GM21717 (cell line): Measurements from ENCODE around the gene LONRF3.
"Not testable (repeated sequence)": the region's sequence is repeated elsewhere in the genome, so short reads cannot be mapped to it uniquely, and the experiment has no call there.

Experiments
- ATAC-seq: cut with Tn5 transposase; IDR thresholded peaks from one replicate; pipeline ENCODE4 v1.9.1; 2021; ENCODE audit warnings: mild to moderate bottlenecking, moderate library complexity; ENCODE audit not compliant: unreplicated experiment

The LONRF3 gene

DNA sequence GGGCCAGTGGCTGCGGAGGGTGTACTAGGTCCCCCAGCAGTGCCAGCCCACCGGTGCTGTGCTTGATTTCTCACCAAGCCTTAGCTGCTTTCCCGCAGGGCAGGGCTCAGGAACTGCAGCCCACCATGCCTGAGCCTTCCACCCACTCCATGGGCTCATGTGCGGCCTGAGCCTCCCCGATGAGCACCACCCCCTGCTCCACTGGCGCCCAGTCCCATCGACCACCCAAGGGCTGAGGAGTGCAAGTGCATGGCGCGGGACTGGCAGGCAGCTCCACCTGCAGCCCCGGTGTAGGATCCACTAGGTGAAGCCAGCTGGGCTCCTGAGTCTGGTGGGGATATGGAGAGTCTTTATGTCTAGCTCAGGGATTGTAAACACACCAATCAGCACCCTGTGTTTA is 55.2 kb downstream of the LONRF3 start:
- ATAC-seq = not testable (repeated sequence)

DNA sequence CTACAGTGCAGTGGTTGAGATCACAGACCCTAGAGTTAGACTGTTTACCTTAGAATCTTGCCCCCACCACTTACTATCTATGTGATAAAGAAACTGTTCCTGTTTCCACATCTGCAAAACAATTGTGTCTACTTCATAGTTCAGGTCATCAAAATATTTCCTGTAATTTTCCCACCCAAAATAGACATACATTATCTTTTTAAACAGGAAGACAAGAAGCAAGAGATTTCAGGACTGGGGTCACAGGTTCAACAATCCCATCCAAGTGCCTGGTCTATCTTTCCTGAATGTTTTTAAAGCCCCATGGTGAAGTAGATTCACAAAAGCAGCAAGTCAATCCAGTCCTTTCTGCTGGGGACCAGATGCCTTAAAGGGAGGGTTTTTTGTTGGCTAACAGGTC is 56.6 kb downstream of the LONRF3 start:
- no peak for ATAC-seq

DNA sequence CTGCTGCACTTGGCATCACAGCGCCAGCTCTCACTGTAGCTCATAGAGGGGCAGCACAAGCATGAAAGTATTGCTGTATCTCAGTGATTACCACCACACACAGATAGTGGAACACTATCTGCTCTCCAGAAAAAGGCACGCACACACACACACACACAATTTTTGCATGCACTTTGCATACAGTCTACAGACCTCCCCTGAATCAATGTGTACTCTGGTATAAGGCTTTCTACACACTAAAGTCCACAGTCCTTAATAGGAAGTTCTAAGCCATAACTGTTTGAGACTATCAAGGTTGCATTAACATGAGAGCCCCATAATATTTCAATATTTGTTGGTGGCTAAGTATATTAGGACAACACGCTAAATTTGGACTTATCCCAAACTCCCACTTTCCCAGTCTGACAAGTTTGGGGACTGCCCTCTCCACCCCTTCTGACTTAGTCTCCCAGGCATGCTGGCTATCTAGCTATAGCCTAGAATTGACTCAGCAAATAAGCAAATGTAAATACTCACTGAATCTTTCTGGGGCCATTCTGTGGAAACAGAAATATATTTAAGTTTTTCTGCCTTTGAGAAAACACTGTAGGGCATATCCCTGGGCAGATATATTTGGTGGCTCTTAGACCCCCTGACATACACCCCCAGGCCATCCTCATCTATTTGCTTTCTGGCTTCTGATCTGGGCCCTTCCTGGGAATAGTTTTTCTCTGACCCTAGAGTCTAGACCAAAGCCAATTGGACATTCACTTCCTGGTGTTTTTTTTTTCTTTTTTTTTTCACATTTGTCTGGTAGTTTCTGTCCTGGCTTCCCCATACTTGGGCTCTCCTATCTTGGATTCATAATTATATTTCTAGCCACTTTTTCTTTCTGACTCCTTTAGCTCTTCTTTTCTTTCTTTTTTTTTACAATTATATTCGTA is 62.0 kb downstream of the LONRF3 start:
- no peak for ATAC-seq

DNA sequence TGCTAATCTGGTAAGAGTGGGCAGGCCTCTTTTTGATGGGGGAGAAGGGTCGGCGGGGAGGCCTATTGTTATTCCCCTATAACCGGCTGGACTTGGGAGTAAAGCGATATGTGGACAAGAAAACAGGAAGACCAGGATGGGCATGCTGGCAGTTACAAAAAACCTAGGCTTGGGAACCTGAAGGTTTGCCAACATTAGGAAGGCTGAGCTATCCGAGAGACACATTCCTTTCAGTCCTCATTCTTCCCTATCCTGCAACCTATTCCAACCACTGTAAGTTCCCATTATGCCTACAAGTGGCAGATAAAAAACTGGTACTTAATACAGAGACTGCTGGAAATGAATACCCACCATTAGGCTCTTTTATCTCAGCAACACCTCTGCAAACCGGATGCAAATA is 66.0 kb downstream of the LONRF3 start:
- ATAC-seq = no peak

DNA sequence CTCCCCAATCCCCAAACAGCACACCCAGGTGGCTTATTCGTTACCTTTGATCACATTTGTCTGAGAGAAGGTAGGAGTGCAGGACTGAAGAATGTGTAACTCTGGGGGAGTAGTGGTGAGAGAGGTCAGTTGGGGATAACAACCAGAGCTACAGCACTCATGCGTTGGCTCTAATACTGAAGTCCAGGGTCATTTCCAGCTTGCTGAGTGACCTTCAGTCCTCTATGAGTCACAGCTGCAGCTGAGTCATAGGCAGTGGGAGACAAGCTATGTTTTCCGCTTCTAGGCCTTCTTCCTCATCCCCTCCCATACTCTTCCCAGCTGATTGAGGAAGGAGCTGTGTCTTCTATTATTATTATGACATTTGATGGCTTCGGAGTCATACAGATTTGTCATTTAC is 66.8 kb downstream of the LONRF3 start:
- no peak for ATAC-seq

DNA sequence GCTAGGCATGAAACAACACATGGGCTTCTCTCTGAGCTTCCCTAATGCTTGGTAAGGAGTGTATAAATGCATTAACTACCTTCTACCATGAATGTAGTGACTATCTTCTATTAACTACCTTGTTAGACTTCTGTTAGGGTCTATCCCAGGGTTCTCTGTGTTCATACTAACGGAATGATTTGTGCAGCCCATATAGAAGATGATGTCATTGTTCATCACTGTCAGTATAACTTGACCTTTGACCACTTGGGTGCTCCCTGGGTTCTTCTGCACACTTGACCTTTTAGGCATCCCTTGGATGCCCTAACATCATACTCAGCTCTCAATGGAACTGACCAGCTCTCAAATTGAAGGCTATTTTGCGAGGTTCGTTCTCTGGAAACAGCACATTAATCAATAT is 67.6 kb downstream of the LONRF3 start:
- no peak for ATAC-seq

DNA sequence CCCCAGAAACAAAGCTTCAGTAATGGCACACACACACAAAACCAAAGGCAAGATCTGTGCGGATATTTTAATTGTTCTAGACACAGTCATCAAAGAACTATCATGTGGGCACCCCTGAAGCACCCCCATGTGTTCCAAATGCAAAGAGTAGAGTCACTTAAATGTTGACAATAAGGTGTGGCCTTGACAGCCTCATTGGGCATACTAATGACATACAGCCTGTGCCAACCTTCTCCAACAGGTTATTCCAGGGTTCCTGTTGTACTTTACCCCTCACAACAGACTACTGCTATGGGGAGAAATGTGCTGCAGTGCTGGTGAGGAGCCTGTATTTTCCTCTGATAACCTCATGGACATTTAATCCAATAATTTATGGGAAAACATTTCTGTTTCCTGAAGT is 68.6 kb downstream of the LONRF3 start:
- ATAC-seq = no peak

DNA sequence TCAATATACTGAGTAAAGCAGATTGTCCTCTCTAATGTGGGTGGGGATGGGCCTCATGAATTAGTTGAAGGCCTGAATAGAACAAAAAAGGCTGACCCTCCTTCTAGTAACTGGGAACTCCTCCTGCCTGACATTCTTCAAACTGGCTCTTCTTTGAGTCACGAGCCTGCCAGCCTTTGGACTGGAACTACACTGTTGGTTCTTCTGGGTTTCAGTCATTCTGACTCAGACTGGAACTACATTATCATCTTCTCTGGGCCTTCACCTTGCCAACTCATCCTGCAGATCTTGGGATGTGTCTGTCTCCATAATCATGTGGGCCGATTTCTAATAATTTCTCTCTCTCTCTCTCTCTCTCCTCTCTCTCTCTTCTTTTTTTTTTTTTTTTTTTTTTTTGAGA is 71.5 kb downstream of the LONRF3 start:
- ATAC-seq = no peak

DNA sequence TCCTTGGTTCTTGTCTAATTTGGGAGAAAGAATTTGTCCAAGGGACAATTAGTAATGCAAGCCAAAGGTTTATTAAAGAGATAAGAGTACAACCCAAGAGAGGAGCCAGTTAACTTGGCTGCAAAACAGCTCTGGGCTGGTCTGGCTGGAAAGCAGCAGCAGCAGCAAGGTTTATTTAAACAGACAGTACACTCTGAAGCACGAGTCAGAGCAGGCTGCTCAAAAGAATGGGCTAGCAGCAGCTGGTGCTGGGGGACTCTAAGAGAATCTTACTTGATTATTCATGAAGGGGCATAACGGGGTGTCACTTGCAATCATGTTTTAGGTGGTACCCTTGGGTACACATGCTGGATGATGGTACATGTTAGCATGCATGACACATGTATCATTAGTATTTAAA is 81.3 kb downstream of the LONRF3 start:
- ATAC-seq = no peak

DNA sequence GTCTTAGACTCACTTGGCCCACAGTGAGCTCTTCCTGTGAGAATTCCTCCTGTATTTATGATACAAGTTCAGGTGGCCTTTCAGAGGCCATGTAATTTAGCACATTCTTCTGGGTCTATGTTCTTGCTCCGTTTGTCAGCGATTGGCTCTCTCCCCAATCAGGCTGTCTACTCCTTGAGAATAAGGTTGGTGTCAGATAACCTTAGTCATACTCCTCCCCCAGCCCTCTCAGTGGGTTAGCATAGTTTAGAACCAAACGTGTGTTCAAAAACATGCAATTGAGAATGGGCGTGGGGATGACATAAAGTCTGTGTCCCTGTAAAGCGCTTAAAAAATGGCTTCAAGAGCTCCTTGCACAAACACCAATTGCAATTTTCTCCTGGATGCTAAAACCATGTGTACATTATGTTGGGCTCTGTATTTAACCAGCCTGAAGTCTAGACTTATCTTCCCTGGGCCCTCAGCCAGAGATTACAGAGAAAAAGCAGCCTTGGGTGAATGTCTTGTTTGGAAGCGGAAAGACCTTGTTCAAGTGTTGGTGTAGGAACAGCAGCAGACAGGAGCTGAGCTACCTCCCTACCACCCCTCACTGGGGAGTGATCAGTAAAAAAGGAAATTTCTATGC is 88.4 kb downstream of the LONRF3 start:
- no peak for ATAC-seq

DNA sequence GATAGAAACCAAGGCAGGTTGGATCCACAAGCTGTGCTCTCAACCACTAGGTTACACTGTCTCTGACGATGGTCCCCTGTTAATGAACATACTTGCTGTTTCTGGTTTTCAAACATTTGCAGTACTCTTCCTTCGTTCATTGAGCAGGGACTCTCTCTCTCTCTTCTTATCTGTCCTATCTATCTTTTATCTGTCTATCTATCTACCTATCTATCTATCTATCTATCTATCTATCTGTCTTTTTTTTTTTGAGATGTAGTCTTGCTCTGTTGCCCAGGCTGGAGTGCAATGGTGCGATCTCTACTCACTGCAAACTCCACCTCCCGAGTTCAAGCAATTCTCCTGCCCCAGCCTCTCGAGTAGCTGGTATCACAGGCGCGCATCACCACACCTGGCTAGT is 89.0 kb downstream of the LONRF3 start:
- ATAC-seq = no peak

DNA sequence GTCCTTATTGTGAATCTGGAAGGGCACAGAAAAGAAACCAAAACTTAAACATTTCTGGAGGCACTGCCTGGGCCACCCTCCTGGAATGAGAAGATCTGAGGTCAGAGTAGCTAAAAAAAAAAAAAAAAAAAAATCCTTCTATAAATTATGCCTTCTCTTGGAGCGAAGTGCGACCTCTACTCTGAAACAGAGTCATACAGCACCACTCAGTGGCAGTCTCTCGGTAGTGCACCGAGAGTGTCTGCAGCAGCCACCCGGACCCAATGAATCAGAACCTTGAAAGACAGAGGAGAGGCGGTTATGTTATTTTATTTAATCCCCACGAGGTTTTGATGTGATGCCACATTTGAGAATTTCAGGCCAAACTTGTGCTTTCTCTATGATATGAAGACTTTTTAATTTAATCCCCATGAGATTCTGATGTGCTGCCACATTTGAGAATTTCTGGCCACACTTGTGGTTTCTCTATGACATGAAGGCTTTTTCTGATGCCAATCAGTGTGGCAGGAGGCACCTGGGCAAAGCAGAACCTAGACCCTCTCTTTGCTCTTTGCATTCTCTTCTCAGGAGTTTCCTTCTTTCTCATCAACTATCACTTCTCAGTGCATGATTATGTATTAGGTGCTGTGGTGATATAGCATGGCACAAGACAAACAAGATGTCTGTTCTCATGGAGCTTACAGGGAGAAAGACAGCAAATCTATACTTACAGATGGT is 92.8 kb downstream of the LONRF3 start:
- no peak for ATAC-seq
